ENCODE measurements around the gene KIAA2012.

Gene KIAA2012

GRCh38 chr2:202193305-202193704 lies 120.2 kb downstream of the KIAA2012 start:
- no peak for TF ChIP-seq CTCF (IDR thresholded peaks at IDR 0.05)

- no peak for TF ChIP-seq CTCF (IDR thresholded peaks at IDR 0.05)
Observed at GRCh38 chr2:202193881-202194353, 120.9 kb downstream of the KIAA2012 start.

- TF ChIP-seq CTCF (IDR thresholded peaks at IDR 0.05): no peak
Observed at GRCh38 chr2:202194418-202194817, 121.4 kb downstream of the KIAA2012 start.

- no peak for TF ChIP-seq CTCF (IDR thresholded peaks at IDR 0.05)
Observed at GRCh38 chr2:202196727-202197126, 123.7 kb downstream of the KIAA2012 start.

DNA sequence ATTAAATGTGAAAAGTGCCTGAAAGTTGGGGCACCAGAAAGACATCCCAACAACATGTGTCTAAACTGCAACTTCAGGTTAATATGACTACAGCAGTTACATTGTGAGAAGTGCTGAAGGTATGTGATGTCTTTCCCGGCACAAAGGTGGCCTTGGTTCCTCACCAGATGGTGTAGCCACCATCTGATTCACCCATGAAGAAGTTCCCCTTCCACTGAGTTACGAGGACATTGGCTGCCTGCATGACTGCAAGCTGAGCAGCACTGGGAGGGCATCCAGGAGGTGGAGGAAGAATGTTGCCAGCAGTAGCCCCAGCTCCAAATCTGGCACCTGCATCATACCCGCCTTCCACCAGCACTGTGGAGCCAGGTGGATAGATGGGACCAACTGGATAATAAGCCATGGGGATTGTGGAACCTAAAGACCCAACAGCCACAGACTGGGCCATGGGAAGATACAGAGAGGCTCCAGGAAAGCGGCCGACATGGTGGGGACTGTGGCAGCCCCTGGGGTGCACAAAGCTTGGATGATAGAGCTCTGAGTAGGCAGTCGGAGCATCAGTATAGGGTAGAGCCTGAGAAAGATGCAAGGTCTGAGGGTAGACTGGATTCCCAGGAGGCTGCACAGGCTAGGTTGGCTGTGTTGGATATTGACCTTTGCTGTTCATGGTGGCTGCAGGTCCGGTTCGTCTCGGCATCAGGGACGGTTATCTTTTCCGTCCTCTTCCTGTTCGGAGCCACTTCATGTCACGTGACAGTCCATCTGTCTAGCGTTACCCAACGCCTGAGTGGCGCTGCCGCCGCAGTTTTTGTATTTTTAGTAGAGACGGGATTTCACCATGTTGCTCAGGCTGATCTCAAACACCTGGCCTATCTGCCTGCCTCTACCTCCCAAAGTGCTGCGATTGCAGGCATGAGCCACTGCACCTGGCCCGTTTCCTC lies 128.4 kb downstream of the KIAA2012 start:
- no peak for TF ChIP-seq CTCF (IDR thresholded peaks at IDR 0.05)

GRCh38 chr2:202203348-202203747 lies 130.3 kb downstream of the KIAA2012 start:
- no peak for TF ChIP-seq CTCF (IDR thresholded peaks at IDR 0.05)

DNA sequence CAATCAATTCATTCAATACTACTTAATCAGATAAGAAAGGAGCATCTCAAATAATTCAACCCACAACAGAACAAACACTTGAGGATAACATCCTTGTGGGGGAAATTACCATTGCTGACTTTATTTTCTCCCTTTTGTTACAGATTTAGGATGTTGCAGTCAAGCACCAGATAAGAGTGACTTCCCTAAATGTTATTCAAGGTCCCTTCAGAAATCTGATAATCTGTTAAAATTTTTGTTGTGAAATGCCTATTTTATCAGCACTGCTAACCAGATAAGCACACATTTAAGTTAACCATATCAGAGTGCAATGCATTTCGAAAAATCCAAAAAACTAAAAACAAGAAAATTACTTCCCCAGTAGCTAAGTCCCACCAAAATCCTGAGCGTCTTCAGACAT lies 131.8 kb downstream of the KIAA2012 start:
- no peak for TF ChIP-seq CTCF (IDR thresholded peaks at IDR 0.05)

All from LNCAP (cell line).